Gastrocnemius medialis (tissue), 4 donors: Measurements from ENCODE around the gene ZNF506. TPM values are rescaled to one million over a fixed set of nuclear protein-coding genes. Genes with fewer than 3 reads are reported as not detected.
"Not testable (repeated sequence)": the region's sequence is repeated elsewhere in the genome, so short reads cannot be mapped to it uniquely, and the experiment has no call there.

ENCODE experiments used
- ATAC-seq, 2 donors: fragments of 150-250 bp; one replicate each; pipeline ENCODE4 v1.9.1; 2016
- DNase-seq, 2 donors: peaks; one replicate each; pipeline ENCODE4 v3.0.0-alpha.2; 2019
- H3K27ac ChIP-seq, 4 donors: fragments of 200-600 bp; sonication (generic); 1 replicate in 1 of 4; 2 replicates in 3 of 4; pipeline ENCODE4 v1.5.1; 2016 to 2018; ENCODE audit warnings: mild to moderate bottlenecking in 2 of 4, moderate library complexity in 1 of 4
- H3K27me3 ChIP-seq, 3 donors: fragments of 200-600 bp; sonication (generic) in 2 of 3; 1 replicate in 1 of 3; 2 replicates in 2 of 3; pipeline versions ENCODE4 v1.5.1 to v1.6.0; 2016 to 2019; ENCODE audit warnings: mild to moderate bottlenecking in 1 of 3, moderate library complexity in 1 of 3
- H3K36me3 ChIP-seq, 2 donors: fragments of 200-600 bp; sonication (generic) in 1 of 2; one replicate each; pipeline ENCODE4 v1.5.1; 2017 to 2018
- H3K4me1 ChIP-seq, 2 donors: fragments of 200-600 bp; sonication (generic) in 1 of 2; one replicate each; pipeline ENCODE4 v1.5.1; 2016 to 2017; ENCODE audit warnings: mild to moderate bottlenecking in 2 of 2
- H3K4me3 ChIP-seq, 4 donors: fragments of 200-600 bp; sonication (generic) in 3 of 4; 1 replicate in 1 of 4; 2 replicates in 3 of 4; pipeline ENCODE4 v1.5.1; 2016 to 2019; ENCODE audit warnings: mild to moderate bottlenecking in 2 of 4
- H3K9me3 ChIP-seq, 3 donors: fragments of 200-600 bp; sonication (generic) in 2 of 3; 1 replicate in 1 of 3; 2 replicates in 2 of 3; pipeline ENCODE4 v1.5.1; 2016 to 2019
- POLR2A ChIP-seq, 2 donors: fragments of 450-650 bp; IDR thresholded peaks; one replicate each; pipeline ENCODE4 v1.6.1; 2017; ENCODE audit warnings: antibody characterized with exemption in 2 of 2, mild to moderate bottlenecking in 2 of 2, moderate library complexity in 2 of 2
- in situ Hi-C, 4 donors: fragments of 200-750 bp; cut with MboI; loops; one replicate each; pipeline versions ENCODE4 v1.15.0 to v1.8.0; 2017; ENCODE audit warnings: low sequenced_read_pairs in 4 of 4
- intact Hi-C: fragments of 100-400 bp; cut with DNase I; formaldehyde crosslinking; loops from one replicate; pipeline ENCODE4 v1.15.1; 2023; ENCODE audit warnings: low total_unique reads
- total RNA-seq, 4 donors: library from RNA; depleted of rRNA; stranded (reverse); fragments of >200 nt; gene quantifications; one replicate each; pipeline versions ENCODE4 v1.1.0 to v1.2.3, GENCODE V29; 2016
- TF ChIP-seq, protein P1 (sequence below), 5 experiments: fragments of 450-650 bp in 3 of 5; fragments of 200-600 bp in 2 of 5; sonication (generic) in 2 of 5; IDR thresholded peaks in 4 of 5; conservative IDR thresholded peaks in 1 of 5; 1 replicate in 4 of 5; 2 replicates in 1 of 5; pipeline ENCODE4 v1.5.1; 2016 to 2019; ENCODE audit warnings: antibody characterized with exemption in 5 of 5, mild to moderate bottlenecking in 3 of 5, moderate library complexity in 3 of 5

ZNF506 gene
- total RNA-seq, 4 donors from 2014 or later = 6.3 to 18.7 (median 14.9) TPM

GRCh38 chr19:19817357-19817756, 4.2 kb downstream of the ZNF506 start:
- Histone ChIP-seq H3K4me3 (no peak overlapping the region), H3K9me3 (no peaks in the 10 kb centered on the region), H3K36me3 (no peaks in the 10 kb centered on the region), H3K27me3 (no peaks in the 10 kb centered on the region), H3K27ac (no peak overlapping the region), H3K4me1 (peaks cover 3 to 10% of the 10 kb centered on the region in 2 donors)
- no peak for DNase-seq
- ATAC-seq = no peak
- intact Hi-C loops (no loop called here), in situ Hi-C loops (loop anchor here in 1 of 4 donors (5.0 kb wide), 2 partner anchors 40 to 50 kb away; partner anchors contain the start of gene ZNF253)
- TF ChIP-seq POLR2A (IDR thresholded peaks at IDR 0.05) = no peak
- TF ChIP-seq, protein P1, sequence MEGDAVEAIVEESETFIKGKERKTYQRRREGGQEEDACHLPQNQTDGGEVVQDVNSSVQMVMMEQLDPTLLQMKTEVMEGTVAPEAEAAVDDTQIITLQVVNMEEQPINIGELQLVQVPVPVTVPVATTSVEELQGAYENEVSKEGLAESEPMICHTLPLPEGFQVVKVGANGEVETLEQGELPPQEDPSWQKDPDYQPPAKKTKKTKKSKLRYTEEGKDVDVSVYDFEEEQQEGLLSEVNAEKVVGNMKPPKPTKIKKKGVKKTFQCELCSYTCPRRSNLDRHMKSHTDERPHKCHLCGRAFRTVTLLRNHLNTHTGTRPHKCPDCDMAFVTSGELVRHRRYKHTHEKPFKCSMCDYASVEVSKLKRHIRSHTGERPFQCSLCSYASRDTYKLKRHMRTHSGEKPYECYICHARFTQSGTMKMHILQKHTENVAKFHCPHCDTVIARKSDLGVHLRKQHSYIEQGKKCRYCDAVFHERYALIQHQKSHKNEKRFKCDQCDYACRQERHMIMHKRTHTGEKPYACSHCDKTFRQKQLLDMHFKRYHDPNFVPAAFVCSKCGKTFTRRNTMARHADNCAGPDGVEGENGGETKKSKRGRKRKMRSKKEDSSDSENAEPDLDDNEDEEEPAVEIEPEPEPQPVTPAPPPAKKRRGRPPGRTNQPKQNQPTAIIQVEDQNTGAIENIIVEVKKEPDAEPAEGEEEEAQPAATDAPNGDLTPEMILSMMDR (IDR thresholded peaks at IDR 0.05 in 4 of 5, conservative IDR thresholded peaks at IDR 0.05 in 1 of 5) = no peak

DNA sequence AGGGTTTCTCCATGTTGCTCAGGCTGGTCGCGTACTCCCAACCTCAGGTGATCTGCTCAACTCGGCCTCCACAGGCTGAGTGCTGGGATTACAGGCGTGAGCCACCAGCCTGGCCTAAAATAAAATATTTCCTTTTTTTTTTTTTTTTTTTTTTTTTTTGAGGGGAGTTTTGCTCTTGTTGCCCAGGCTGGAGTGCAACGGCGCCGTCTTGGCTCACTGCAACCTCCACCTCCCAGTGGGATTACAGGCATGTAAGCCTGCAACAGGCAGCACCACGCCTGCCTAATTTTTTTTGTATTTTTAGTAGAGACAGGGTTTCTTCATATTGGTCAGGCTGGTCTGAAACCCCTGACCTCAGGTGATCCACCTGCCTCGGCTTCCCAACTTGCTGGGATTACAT, 4.9 kb downstream of the ZNF506 start:
- DNase-seq = peak in 1 of 2 donors; percentile 48
- Histone ChIP-seq H3K36me3 (no peaks in the 10 kb centered on the region), H3K4me3 (no peak overlapping the region), H3K27ac (no peak overlapping the region), H3K27me3 (no peaks in the 10 kb centered on the region), H3K4me1 (peaks cover 0 to 4% of the 10 kb centered on the region in 2 donors), H3K9me3 (no peaks in the 10 kb centered on the region)
- ATAC-seq = no peak
- in situ Hi-C loops = loop anchor here in 1 of 4 donors (5.0 kb wide), 2 partner anchors 39 to 51 kb away; partner anchors contain the start of gene ZNF253
- intact Hi-C loops = no loop called here
- no peak for TF ChIP-seq POLR2A (IDR thresholded peaks at IDR 0.05)
- TF ChIP-seq, protein P1 (IDR thresholded peaks at IDR 0.05 in 4 of 5, conservative IDR thresholded peaks at IDR 0.05 in 1 of 5) = no peak

GRCh38 chr19:19811999-19812398, 9.6 kb downstream of the ZNF506 start:
- H3K36me3 ChIP-seq, H3K9me3 ChIP-seq, H3K27me3 ChIP-seq, H3K27ac ChIP-seq, H3K4me3 ChIP-seq, DNase-seq, H3K4me1 ChIP-seq, ATAC-seq, in situ Hi-C loops, intact Hi-C loops: not testable (repeated sequence)

DNA sequence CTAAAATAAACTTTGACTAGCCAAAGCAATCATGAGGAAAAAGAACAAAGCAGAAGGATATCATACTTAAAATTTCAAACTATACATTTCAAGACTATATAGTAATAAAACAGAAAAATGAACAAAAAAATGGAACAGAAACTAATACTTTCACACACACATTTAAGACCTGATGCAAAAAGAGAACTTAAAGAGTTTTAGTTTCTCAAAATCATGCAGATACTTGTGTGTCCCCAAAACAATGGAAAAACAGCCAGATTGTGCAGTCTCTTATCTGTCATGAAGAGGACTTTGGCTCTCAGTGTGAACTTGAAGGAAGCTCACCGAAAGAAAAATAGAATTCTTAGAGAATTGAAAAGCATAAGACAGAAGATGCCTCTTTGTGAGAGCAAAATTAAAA, 16.1 kb downstream of the ZNF506 start:
- Histone ChIP-seq H3K27me3 (no peaks in the 10 kb centered on the region), H3K4me1 (no peaks in the 10 kb centered on the region), H3K4me3 (no peak overlapping the region), H3K9me3 (no peaks in the 10 kb centered on the region), H3K36me3 (peaks cover 0 to 17% of the 10 kb centered on the region in 2 donors), H3K27ac (no peak overlapping the region)
- in situ Hi-C loops = no loop called here
- intact Hi-C loops = no loop called here
- no peak for TF ChIP-seq POLR2A (IDR thresholded peaks at IDR 0.05)
- TF ChIP-seq, protein P1 (IDR thresholded peaks at IDR 0.05 in 4 of 5, conservative IDR thresholded peaks at IDR 0.05 in 1 of 5) = no peak
- ATAC-seq (no peak), DNase-seq (no peak)

GRCh38 chr19:19788015-19788414, 33.5 kb downstream of the ZNF506 start:
- no peak for ATAC-seq
- H3K27ac ChIP-seq = no peak overlapping the region

DNA sequence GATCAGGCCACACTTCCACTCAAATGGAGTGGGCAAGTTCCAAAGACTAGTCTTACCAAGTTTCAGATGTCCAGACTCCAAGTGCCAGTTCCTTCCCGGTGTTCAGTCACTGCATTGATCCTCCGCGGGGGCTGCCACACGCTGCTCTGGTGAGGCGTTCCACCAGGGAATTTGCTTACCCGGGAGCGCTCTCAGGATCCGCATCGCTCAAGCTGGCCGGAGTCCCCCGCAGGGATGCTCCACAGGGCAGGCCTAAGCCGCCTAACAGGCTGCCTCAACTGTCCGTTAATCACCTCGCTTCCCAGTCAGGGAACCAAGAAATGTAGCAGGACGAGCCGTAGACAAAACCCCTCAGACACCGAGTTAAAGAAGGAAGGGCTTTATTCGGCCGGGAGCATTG, 36.1 kb downstream of the ZNF506 start:
- intact Hi-C loops, DNase-seq, H3K27me3 ChIP-seq, H3K9me3 ChIP-seq, H3K4me1 ChIP-seq, H3K27ac ChIP-seq, in situ Hi-C loops, ATAC-seq, H3K4me3 ChIP-seq: not testable (repeated sequence)
- peaks cover 0 to 29% of the 10 kb centered on the region in 2 donors for H3K36me3 ChIP-seq

More at GRCh38 chr19:19788015-19788414, 33.5 kb downstream of the ZNF506 start:
- in situ Hi-C loops (no loop called here), intact Hi-C loops (no loop called here)
- no peaks in the 10 kb centered on the region for H3K9me3 ChIP-seq
- no peak for DNase-seq
- no peaks in the 10 kb centered on the region for H3K27me3 ChIP-seq
- no peaks in the 10 kb centered on the region for H3K4me1 ChIP-seq
- TF ChIP-seq POLR2A (IDR thresholded peaks at IDR 0.05) = no peak
- TF ChIP-seq, protein P1 (IDR thresholded peaks at IDR 0.05 in 4 of 5, conservative IDR thresholded peaks at IDR 0.05 in 1 of 5) = no peak
- no peak overlapping the region for H3K4me3 ChIP-seq
- peaks cover 0 to 54% of the 10 kb centered on the region in 2 donors for H3K36me3 ChIP-seq
